T-helper 17 cell (primary cell): ENCODE measurements around the gene S100A13. TPM values are rescaled to one million over a fixed set of nuclear protein-coding genes. Genes with fewer than 3 reads are reported as not detected.

Source experiments
- ATAC-seq: fragments of 150-1000 bp; cut with Tn5 transposase; 2 replicates; pipeline ENCODE4 v1.10.0; 2021; ENCODE audit warnings: mild to moderate bottlenecking, moderate library complexity
- DNase-seq, 3 donors: peaks; one replicate each; pipeline versions ENCODE4 v3.0.0 to v3.0.0-alpha.2; 2020 to 2021
- H3K9me3 ChIP-seq: one replicate; pipeline ENCODE4 v1.7.0; 2013; ENCODE audit warnings: low read length, mild to moderate bottlenecking; ENCODE audit not compliant: control insufficient read depth, poor library complexity, severe bottlenecking
- H3K27ac Mint-ChIP-seq: one replicate; pipeline ENCODE4 v1.8.0; 2022; ENCODE audit warnings: mild to moderate bottlenecking, moderate library complexity, mixed read lengths
- H3K27me3 Mint-ChIP-seq: one replicate; pipeline ENCODE4 v1.8.0; 2022; ENCODE audit warnings: mixed read lengths
- H3K36me3 Mint-ChIP-seq: one replicate; pipeline ENCODE4 v1.8.0; 2022; ENCODE audit warnings: low read depth, mixed read lengths
- H3K4me1 Mint-ChIP-seq: one replicate; pipeline ENCODE4 v1.8.0; 2022; ENCODE audit warnings: mild to moderate bottlenecking, mixed read lengths
- H3K4me3 Mint-ChIP-seq: one replicate; pipeline ENCODE4 v1.8.0; 2022; ENCODE audit warnings: mild to moderate bottlenecking, moderate library complexity, mixed read lengths
- total RNA-seq, 4 donors: library from RNA in 2 of 4; stranded (reverse) in 2 of 4; gene quantifications; one replicate each; pipeline ENCODE4 v1.2.3 and lab custom pipeline; 2022 to 2026

Gene S100A13
- total RNA-seq, 2 donors from 2014 or later, result 3.1 to 4.6 TPM

DNA sequence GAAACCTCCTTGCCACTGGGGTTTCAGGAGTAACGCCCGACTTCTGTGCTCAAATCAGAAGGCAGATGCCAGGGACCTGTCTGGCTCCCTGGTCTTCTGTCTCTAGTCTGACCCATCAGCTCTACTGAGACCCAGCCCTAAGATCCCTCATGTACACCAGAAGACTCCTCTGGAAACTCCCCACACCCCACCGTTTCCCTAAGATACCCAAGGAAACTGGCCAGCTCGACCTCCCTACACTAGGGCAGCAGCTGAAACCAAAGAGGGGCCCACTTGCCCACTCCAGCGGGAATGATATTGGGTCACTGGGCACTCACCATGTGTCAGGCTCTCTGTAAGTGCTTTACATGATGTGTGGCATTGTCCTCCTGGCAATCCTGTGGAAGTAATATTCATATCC, 13.9 kb downstream of the S100A13 start:
- Mint-ChIP-seq H3K27me3 (peaks cover 14% of the 10 kb centered on the region), H3K27ac (no peak overlapping the region), H3K4me3 (no peak overlapping the region), H3K36me3 (no peaks in the 10 kb centered on the region), H3K4me1 (peaks cover 5% of the 10 kb centered on the region)
- no peaks in the 10 kb centered on the region for H3K9me3 ChIP-seq
- no peak for DNase-seq
- ATAC-seq, result no peak

DNA sequence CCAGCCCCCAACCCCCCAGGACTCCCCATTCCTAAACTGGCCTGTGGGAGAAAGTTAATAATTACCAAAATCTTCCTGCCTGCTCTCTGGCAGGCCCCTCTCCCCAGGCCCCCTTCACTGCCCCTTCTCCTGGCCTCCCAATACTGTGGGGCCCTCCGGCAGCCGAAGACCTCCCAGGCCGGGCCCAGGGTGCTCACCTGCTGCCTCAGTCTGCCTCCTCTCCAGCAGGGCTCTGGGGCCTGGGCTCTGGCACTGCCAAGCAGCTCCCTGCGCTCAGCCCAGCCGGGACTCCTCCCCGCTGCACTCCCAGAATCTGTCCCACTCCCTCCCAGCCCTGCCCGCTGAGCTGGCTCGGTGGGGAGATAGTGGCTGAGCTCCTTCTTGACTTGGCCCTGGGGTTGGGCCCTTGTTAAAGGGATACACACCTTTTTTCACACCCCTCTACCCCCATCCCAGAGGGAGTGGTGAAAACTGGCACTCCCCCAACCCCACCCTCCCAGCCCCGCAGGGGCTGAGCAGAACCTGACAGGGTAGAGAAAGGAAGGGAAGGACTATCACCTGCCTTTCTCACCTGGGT, 14.5 kb downstream of the S100A13 start, which contains the start of gene S100A16:
Gene S100A16 (minus strand): TSS at position 383 of the 577 bp plus-strand sequence. CDS start 4,986 bp downstream, outside the sequence.
- peaks cover 14% of the 10 kb centered on the region for H3K27me3 Mint-ChIP-seq
- DNase-seq (no peak), ATAC-seq (no peak)
- H3K4me1 Mint-ChIP-seq, result peaks cover 5% of the 10 kb centered on the region
- H3K9me3 ChIP-seq, result no peaks in the 10 kb centered on the region
- peak within 1 kb of the TSS; percentile 43 for H3K27ac Mint-ChIP-seq
- H3K4me3 Mint-ChIP-seq, result no peak within 1 kb of the TSS
- H3K36me3 Mint-ChIP-seq, result no peaks in the 10 kb centered on the region

DNA sequence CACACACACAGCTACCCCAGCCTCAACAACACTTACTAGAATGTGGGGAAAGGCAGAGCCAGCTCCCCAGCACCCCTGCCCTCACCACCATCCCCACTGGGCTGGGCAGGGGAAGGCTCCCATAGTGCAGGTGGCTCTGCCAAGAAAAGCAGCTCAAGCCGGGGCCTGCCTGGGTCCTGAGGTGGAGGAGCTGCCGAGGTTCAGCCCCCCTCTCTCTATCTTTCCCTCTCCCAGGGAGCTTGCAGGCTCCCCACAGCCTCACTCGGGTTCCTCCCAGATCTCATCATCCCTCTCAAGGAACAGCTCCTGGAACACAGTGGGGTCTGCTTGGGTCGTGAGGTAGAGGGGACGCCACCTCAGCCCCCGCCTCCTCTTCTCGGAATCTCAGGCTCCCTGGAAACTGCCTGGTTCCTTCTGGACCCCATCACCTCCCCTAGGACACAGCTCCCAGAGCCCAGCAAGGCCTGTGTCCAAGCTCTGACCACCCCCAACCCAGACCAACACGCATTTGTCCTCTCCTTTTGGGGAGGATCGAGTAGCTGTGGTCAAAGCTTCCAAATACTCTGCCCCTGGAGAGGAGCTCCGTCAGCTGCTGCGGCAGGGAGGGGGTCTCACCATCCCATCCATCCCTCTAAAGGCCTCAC, 15.1 kb downstream of the S100A13 start:
- Mint-ChIP-seq H3K4me1 (peaks cover 5% of the 10 kb centered on the region), H3K27ac (peak overlapping the region; percentile 43), H3K27me3 (peaks cover 14% of the 10 kb centered on the region), H3K4me3 (no peak overlapping the region), H3K36me3 (no peaks in the 10 kb centered on the region)
- no peaks in the 10 kb centered on the region for H3K9me3 ChIP-seq
- DNase-seq (no peak), ATAC-seq (no peak)

DNA sequence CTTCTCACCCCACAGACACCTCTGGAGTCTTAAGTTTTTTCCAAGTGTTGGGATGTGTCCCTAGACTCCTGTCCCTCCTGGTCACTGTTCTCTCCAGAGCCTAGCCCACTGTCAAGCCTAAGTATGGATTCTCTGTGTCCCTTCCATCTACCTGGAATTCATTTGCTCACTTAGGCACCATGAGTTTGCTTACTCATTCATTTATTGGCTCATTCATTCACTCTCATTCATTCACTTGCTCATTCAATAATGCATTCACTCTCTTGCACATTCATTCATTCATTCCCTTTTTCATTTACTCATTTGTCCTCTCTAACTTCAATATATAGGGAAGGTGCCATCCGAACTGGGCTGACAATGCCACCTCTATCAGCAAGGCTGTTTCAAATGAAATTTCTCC, 15.9 kb downstream of the S100A13 start:
- DNase-seq, result no peak
- H3K27me3 Mint-ChIP-seq, result peaks cover 14% of the 10 kb centered on the region
- peaks cover 5% of the 10 kb centered on the region for H3K4me1 Mint-ChIP-seq
- H3K27ac Mint-ChIP-seq, result no peak overlapping the region
- H3K36me3 Mint-ChIP-seq, result no peaks in the 10 kb centered on the region
- no peak for ATAC-seq
- H3K4me3 Mint-ChIP-seq, result no peak overlapping the region
- H3K9me3 ChIP-seq, result no peaks in the 10 kb centered on the region

DNA sequence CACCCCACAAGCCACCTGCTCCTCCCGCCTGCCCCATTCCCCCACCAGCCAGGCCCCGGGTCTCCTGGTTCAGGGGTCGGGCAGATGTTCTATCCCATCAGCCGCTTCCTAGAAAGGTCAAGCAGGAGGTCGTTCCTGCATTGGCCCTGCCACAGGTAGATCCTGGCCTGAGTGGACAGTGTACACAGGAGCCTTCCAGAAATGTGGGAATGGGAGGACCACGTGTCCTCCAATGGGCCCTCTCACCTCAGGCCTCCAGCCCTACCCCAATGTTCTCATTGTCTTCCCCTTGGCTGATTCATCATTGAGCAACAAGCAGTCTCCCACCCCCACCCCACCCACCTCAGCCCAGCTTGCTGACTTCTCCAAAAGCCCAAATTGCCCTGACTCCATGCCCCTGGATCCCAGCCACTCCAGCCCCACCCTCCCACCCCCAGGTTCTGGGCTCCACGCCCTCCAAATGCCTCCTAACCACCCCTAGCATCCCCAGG, 16.4 kb downstream of the S100A13 start:
- no peak overlapping the region for H3K27ac Mint-ChIP-seq
- peaks cover 14% of the 10 kb centered on the region for H3K27me3 Mint-ChIP-seq
- H3K4me1 Mint-ChIP-seq, result peaks cover 5% of the 10 kb centered on the region
- no peak overlapping the region for H3K4me3 Mint-ChIP-seq
- ATAC-seq, result no peak
- no peaks in the 10 kb centered on the region for H3K36me3 Mint-ChIP-seq
- DNase-seq, result no peak
- H3K9me3 ChIP-seq, result no peaks in the 10 kb centered on the region

DNA sequence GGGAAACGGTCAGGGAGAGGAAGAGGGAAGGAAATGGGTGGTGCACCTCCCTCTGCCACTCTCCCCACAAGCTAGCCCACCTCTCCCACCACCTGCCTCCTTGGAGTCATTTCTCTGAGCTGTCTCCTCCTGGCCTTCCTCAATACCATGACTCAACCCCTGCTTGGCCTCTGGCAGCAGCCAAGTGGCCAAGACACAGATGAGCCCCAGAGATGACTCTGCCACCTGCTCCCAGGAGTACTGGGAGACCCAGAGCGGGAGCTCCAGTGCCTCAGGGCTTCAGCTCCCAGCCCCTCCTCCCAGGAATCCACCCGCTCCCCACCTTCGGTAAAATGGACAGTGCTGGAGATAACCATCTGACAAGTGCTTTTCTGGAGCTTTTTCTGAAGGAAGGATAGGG, 17.0 kb downstream of the S100A13 start:
- Mint-ChIP-seq H3K4me3 (no peak overlapping the region), H3K4me1 (peaks cover 5% of the 10 kb centered on the region), H3K36me3 (no peaks in the 10 kb centered on the region), H3K27ac (no peak overlapping the region), H3K27me3 (peaks cover 14% of the 10 kb centered on the region)
- ATAC-seq, result no peak
- H3K9me3 ChIP-seq, result no peaks in the 10 kb centered on the region
- DNase-seq, result no peak

DNA sequence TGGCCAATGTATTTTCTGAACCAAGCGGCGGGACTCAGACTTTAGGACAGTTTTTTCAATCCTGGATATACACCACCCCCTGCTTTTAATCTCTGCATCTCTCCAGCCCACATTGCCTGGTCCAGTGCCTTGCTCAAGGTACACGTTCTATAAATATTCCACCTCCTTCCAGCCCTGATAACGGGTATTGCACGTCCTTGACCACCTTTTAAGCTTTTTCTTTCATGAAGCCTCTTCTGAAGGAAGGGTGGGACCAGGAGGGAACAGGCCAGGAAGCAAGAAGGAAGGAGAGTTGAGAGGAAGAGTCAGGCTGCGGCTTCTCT, 17.8 kb downstream of the S100A13 start:
- Mint-ChIP-seq H3K27ac (no peak overlapping the region), H3K36me3 (no peaks in the 10 kb centered on the region), H3K4me3 (no peak overlapping the region), H3K27me3 (peaks cover 14% of the 10 kb centered on the region), H3K4me1 (peaks cover 5% of the 10 kb centered on the region)
- no peak for ATAC-seq
- H3K9me3 ChIP-seq, result no peaks in the 10 kb centered on the region
- no peak for DNase-seq

DNA sequence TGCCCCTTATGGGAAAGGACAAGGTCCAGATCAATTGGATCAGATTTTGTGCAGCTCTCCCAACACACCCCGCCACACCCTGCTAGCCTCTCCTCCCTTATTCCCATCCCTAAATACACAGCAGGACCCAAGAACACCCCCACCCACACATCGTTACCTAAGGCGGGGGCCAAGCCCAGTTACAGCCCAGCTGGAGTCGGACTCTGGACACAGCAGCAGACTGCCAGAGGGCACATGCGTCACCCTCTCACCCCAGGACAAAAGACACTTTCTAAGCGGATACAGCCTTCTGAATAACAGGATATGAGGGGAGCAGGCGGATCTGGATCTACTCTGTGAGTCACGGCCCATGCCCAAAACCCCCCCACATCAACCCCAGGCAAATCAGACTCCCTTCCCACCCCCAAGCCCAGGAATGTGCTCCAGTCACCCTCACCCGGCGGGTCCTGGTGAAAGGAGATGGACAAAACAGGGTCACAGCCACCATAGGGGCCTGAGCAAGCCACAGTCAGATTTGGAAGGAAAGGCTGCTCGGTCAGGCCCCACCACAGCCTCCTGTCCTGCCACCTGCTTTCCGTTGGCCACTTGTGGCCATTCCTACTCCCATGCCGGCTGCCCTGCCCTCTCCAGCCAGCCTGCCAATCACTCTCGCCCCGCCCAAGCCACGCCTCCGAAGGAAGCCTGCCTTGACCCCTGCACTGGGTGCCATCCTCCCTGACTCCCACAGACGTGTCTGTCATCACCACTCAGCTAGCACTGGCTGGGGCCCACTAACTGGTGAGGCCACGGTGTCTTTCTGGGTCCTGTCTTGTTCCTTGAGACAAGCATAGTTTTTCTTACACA, 18.3 kb downstream of the S100A13 start:
- peaks cover 14% of the 10 kb centered on the region for H3K27me3 Mint-ChIP-seq
- no peak overlapping the region for H3K27ac Mint-ChIP-seq
- H3K4me1 Mint-ChIP-seq, result peaks cover 5% of the 10 kb centered on the region
- no peak for DNase-seq
- H3K36me3 Mint-ChIP-seq, result no peaks in the 10 kb centered on the region
- no peak overlapping the region for H3K4me3 Mint-ChIP-seq
- H3K9me3 ChIP-seq, result no peaks in the 10 kb centered on the region
- ATAC-seq, result no peak

DNA sequence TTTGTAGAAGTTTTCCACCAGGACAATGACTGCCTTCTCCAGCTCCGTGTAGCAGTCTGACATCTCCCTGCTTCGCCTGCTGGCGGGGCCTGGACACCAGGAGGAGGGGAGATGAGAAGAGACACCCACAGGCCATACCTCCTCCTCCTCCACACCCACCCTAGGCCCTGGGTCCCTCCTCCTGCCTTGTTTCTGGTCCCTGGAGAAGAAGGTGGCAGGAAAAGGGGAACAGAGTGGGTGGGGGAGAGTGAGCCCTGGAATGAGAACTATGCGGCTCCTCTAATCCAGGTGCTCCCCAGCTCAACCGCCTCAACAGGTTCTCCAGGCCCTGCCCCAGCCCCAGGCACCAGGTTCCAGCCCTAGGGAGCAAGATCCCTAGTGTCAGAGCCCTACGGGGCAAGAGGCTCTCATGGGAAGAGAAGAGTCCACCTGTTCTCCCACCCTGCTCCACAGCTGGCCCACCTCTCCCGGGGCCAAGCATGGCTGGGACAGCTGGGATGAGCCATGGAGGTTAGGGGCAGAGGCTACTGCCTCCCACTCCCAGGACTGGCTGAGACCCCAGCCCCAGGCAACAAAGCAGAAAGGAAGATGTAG, 19.1 kb downstream of the S100A13 start:
- no peaks in the 10 kb centered on the region for H3K9me3 ChIP-seq
- Mint-ChIP-seq H3K27ac (peak overlapping the region; percentile 24), H3K4me3 (no peak overlapping the region), H3K27me3 (peaks cover 14% of the 10 kb centered on the region), H3K36me3 (no peaks in the 10 kb centered on the region), H3K4me1 (peaks cover 5% of the 10 kb centered on the region)
- ATAC-seq (no peak), DNase-seq (no peak)

DNA sequence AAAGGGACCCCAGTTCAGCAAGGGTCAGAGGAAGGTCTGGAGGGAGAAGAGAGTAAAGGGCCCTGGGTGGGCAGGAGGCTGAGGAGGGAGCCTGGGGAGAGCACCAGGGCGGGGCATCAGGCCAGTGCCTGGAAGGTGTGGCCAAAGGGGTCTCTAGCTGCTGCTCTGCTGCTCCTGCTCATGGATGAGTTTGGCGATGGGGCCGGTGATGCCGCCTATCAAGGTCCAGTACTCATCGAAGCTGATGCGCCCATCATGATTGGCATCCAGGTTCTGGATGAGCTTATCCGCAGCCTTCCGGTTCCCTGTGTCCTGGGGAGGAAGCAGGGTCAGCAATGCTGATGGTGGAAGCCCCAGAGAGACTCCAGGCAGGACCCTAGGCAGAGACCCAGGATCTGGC, 19.9 kb downstream of the S100A13 start:
- no peaks in the 10 kb centered on the region for H3K9me3 ChIP-seq
- no peaks in the 10 kb centered on the region for H3K36me3 Mint-ChIP-seq
- DNase-seq (no peak), ATAC-seq (no peak)
- H3K27ac Mint-ChIP-seq, result no peak overlapping the region
- peaks cover 13% of the 10 kb centered on the region for H3K27me3 Mint-ChIP-seq
- peaks cover 8% of the 10 kb centered on the region for H3K4me1 Mint-ChIP-seq
- H3K4me3 Mint-ChIP-seq, result no peak overlapping the region

DNA sequence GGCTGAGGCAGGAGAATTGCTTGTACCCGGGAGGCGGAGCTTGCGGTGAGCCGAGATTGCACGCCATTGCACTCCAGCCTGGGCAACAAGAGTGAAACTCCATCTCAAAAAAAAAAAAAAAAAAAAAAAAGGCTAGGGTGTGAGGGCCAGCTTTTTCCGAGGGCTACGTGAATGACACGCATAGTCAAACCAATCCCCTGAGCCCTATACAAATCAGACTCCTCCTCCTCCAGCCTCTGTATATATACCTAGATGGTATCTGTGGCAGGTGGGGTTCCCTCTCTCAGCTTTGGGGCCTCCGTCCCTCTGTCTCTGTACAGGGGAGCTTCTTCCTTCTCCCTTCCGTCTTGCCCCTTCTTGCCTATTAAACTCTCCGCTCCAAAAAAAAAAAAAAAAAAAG, 21.1 kb downstream of the S100A13 start:
- peaks cover 4% of the 10 kb centered on the region for H3K4me1 Mint-ChIP-seq
- DNase-seq, result no peak
- ATAC-seq, result no peak
- no peak overlapping the region for H3K27ac Mint-ChIP-seq
- no peaks in the 10 kb centered on the region for H3K36me3 Mint-ChIP-seq
- H3K4me3 Mint-ChIP-seq, result no peak overlapping the region
- H3K27me3 Mint-ChIP-seq, result peaks cover under 1% of the 10 kb centered on the region
- no peaks in the 10 kb centered on the region for H3K9me3 ChIP-seq

DNA sequence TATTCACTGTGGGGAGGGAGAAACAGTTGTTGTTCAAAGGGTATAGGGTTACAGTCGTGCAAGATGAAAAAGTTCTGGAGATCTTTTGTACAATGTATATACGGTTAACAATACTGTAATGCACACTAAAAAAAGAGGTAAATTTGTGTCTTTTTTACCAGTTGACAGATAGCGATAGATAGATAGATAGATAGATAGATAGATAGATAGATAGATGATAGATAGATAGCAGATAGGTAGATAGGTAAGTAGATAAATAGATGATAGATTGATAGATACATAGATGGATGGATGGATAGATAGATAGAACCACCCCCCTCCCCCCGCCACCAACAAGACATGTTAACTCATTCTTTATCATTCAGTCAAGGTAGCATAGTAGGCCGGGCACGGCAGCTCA, 24.6 kb downstream of the S100A13 start:
- no peaks in the 10 kb centered on the region for H3K27me3 Mint-ChIP-seq
- H3K9me3 ChIP-seq, result no peaks in the 10 kb centered on the region
- H3K36me3 Mint-ChIP-seq, result no peaks in the 10 kb centered on the region
- H3K4me1 Mint-ChIP-seq, result peaks cover 12% of the 10 kb centered on the region
- ATAC-seq (no peak), DNase-seq (no peak)
- no peak overlapping the region for H3K27ac Mint-ChIP-seq
- no peak overlapping the region for H3K4me3 Mint-ChIP-seq

DNA sequence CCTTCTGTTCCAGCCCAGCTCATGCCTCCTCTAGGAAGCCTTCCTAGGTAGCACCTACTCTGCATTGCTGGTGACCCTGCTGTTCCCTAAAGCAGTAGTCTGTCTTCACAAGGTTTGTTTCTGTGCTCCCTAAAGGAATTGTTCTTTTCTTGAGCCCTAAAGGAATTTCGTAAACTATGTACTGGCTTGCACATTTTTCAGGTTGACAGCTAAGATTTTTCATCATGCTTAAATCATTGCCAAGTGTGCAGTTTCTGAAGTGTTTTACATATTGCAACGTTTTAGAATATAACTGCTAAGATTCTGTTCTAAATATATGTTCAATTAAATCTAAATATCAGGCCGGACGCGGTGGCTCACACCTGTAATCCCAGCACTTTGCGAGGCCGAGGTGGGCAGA, 27.5 kb downstream of the S100A13 start:
- H3K36me3 Mint-ChIP-seq, result peaks cover 2% of the 10 kb centered on the region
- H3K27me3 Mint-ChIP-seq, result no peaks in the 10 kb centered on the region
- peak overlapping the region; percentile 2 for H3K27ac Mint-ChIP-seq
- H3K9me3 ChIP-seq, result no peaks in the 10 kb centered on the region
- H3K4me3 Mint-ChIP-seq, result no peak overlapping the region
- peaks cover 27% of the 10 kb centered on the region for H3K4me1 Mint-ChIP-seq
- DNase-seq (no peak), ATAC-seq (no peak)
